ENCODE measurements around the gene FAM118A.
A peak's percentile ranks its signal among the peaks of the same experiment; 100 is the strongest.
"Not testable (repeated sequence)": the region's sequence is repeated elsewhere in the genome, so short reads cannot be mapped to it uniquely, and the experiment has no call there.

Gene FAM118A

GRCh38 chr22:45343143-45343542, 33.4 kb downstream of the FAM118A start:
- no peak overlapping the region for H3K4me2 ChIP-seq (ENCODE audit: low read length)
- H3K79me2 ChIP-seq, result no peaks in the 10 kb centered on the region
- H3K4me1 ChIP-seq, result peaks cover 2% of the 10 kb centered on the region
- H3K9ac ChIP-seq, result no peak overlapping the region
- no peak overlapping the region for H3K4me3 ChIP-seq (ENCODE audit: low read depth, low read length)
- H3K36me3 ChIP-seq (ENCODE audit: control insufficient read depth, insufficient read depth, low read length), result no peaks in the 10 kb centered on the region
- no peaks in the 10 kb centered on the region for H3K27me3 ChIP-seq (ENCODE audit: control insufficient read depth, insufficient read depth, low read length)
- H3K9me3 ChIP-seq (ENCODE audit: control insufficient read depth, low read length), result no peaks in the 10 kb centered on the region
- no peak overlapping the region for H3K27ac ChIP-seq
- TF ChIP-seq CTCF (IDR thresholded peaks at IDR 0.05), result no peak
- no peak overlapping the region for H2AFZ ChIP-seq

GRCh38 chr22:45344334-45344733, 34.6 kb downstream of the FAM118A start:
- Histone ChIP-seq H3K9ac (no peak overlapping the region), H3K27ac (no peak overlapping the region), H3K9me3 (ENCODE audit: control insufficient read depth, low read length) (no peaks in the 10 kb centered on the region), H2AFZ (no peak overlapping the region), H3K4me3 (ENCODE audit: low read depth, low read length) (no peak overlapping the region), H3K36me3 (ENCODE audit: control insufficient read depth, insufficient read depth, low read length) (no peaks in the 10 kb centered on the region), H3K4me2 (ENCODE audit: low read length) (peak overlapping the region; percentile 12), H3K79me2 (no peaks in the 10 kb centered on the region), H3K4me1 (peaks cover 2% of the 10 kb centered on the region), H3K27me3 (ENCODE audit: control insufficient read depth, insufficient read depth, low read length) (no peaks in the 10 kb centered on the region)
- TF ChIP-seq CTCF (IDR thresholded peaks at IDR 0.05), result peak; percentile 20

GRCh38 chr22:45349916-45350315, 40.2 kb downstream of the FAM118A start:
- H3K9ac ChIP-seq, result no peak overlapping the region
- no peak overlapping the region for H2AFZ ChIP-seq
- no peak overlapping the region for H3K27ac ChIP-seq
- H3K4me3 ChIP-seq (ENCODE audit: low read depth, low read length), result no peak overlapping the region
- TF ChIP-seq CTCF (IDR thresholded peaks at IDR 0.05), result no peak
- H3K4me2 ChIP-seq (ENCODE audit: low read length), result no peak overlapping the region
- H3K4me1 ChIP-seq, result no peaks in the 10 kb centered on the region
- no peaks in the 10 kb centered on the region for H3K79me2 ChIP-seq
- no peaks in the 10 kb centered on the region for H3K27me3 ChIP-seq (ENCODE audit: control insufficient read depth, insufficient read depth, low read length)
- no peaks in the 10 kb centered on the region for H3K36me3 ChIP-seq (ENCODE audit: control insufficient read depth, insufficient read depth, low read length)
- H3K9me3 ChIP-seq (ENCODE audit: control insufficient read depth, low read length), result no peaks in the 10 kb centered on the region

- Histone ChIP-seq H3K4me3 (ENCODE audit: low read depth, low read length) (no peak overlapping the region), H3K4me1 (no peaks in the 10 kb centered on the region), H3K36me3 (ENCODE audit: control insufficient read depth, insufficient read depth, low read length) (no peaks in the 10 kb centered on the region), H3K79me2 (no peaks in the 10 kb centered on the region), H2AFZ (no peak overlapping the region), H3K9ac (no peak overlapping the region), H3K4me2 (ENCODE audit: low read length) (no peak overlapping the region), H3K9me3 (ENCODE audit: control insufficient read depth, low read length) (no peaks in the 10 kb centered on the region), H3K27me3 (ENCODE audit: control insufficient read depth, insufficient read depth, low read length) (no peaks in the 10 kb centered on the region), H3K27ac (no peak overlapping the region)
- no peak for TF ChIP-seq CTCF (IDR thresholded peaks at IDR 0.05)
These were observed 42.2 kb downstream of the FAM118A start for GRCh38 chr22:45351956-45352355.

GRCh38 chr22:45352757-45353156, 43.0 kb downstream of the FAM118A start:
- H3K4me1 ChIP-seq; H3K9ac ChIP-seq; H3K4me3 ChIP-seq (ENCODE audit: low read depth, low read length); H3K27ac ChIP-seq; H3K4me2 ChIP-seq (ENCODE audit: low read length); H3K36me3 ChIP-seq (ENCODE audit: control insufficient read depth, insufficient read depth, low read length); H3K79me2 ChIP-seq; H2AFZ ChIP-seq; H3K9me3 ChIP-seq (ENCODE audit: control insufficient read depth, low read length); H3K27me3 ChIP-seq (ENCODE audit: control insufficient read depth, insufficient read depth, low read length): not testable (repeated sequence)

Data from parathyroid adenoma (tissue), 2 donors.